CD4-positive, alpha-beta T cell treated with Interferon alpha-2 for 1 hour (primary cell): ENCODE measurements around the gene POLR2A.
A peak's percentile ranks its signal among the peaks of the same experiment; 100 is the strongest.
"Not testable (repeated sequence)": the region's sequence is repeated elsewhere in the genome, so short reads cannot be mapped to it uniquely, and the experiment has no call there.

Experiments
- DNase-seq, 2 donors: peaks; one replicate each; pipeline ENCODE4 v3.0.0-alpha.2; 2020 to 2022

The POLR2A gene

GRCh38 chr17:7479213-7480088 lies 4.7 kb upstream of the POLR2A start, which contains the start of gene ZBTB4:
TSS of gene ZBTB4 (minus strand) at chr17:7479631. CDS start at chr17:7466801, 12,830 bp downstream.
- peak; percentile 63 to 80 for DNase-seq

GRCh38 chr17:7480089-7480384 lies 4.1 kb upstream of the POLR2A start:
- no peak for DNase-seq

GRCh38 chr17:7481275-7481674 lies 2.9 kb upstream of the POLR2A start, which contains the start of gene SLC35G6:
TSS of gene SLC35G6 (plus strand) at chr17:7481446. CDS start at chr17:7481517, 71 bp downstream.
- DNase-seq, result not testable (repeated sequence)

GRCh38 chr17:7481842-7482741 lies 2.1 kb upstream of the POLR2A start:
- DNase-seq, result not testable (repeated sequence)

- not testable (repeated sequence) for DNase-seq
Observed at GRCh38 chr17:7482742-7483088, 1.5 kb upstream of the POLR2A start.

GRCh38 chr17:7483255-7484066 lies 705 bp upstream of the POLR2A start:
- peak; percentile 96 for DNase-seq

GRCh38 chr17:7484919-7485377 lies 782 bp downstream of the POLR2A start:
- no peak for DNase-seq

- DNase-seq, result no peak
Observed at GRCh38 chr17:7486181-7486580, 2.0 kb downstream of the POLR2A start.

- no peak for DNase-seq
Observed at GRCh38 chr17:7490144-7490543, 6.0 kb downstream of the POLR2A start.

- DNase-seq, result no peak
Observed at GRCh38 chr17:7491583-7491982, 7.4 kb downstream of the POLR2A start.

- no peak for DNase-seq
Observed at GRCh38 chr17:7493941-7494340, 9.8 kb downstream of the POLR2A start.

GRCh38 chr17:7495906-7496434 lies 11.8 kb downstream of the POLR2A start:
- no peak for DNase-seq

- no peak for DNase-seq
Observed at GRCh38 chr17:7496470-7497183, 12.5 kb downstream of the POLR2A start.

GRCh38 chr17:7497228-7497627 lies 13.1 kb downstream of the POLR2A start:
- no peak for DNase-seq

- no peak for DNase-seq
Observed at GRCh38 chr17:7497636-7498035, 13.5 kb downstream of the POLR2A start.

- no peak for DNase-seq
Observed at GRCh38 chr17:7499161-7499560, 15.0 kb downstream of the POLR2A start.

- DNase-seq, result no peak
Observed at GRCh38 chr17:7501729-7502128, 17.6 kb downstream of the POLR2A start.

GRCh38 chr17:7502171-7502847 lies 18.1 kb downstream of the POLR2A start:
- DNase-seq, result no peak

- DNase-seq, result no peak
Observed at GRCh38 chr17:7502987-7503386, 18.8 kb downstream of the POLR2A start.

GRCh38 chr17:7503521-7503920 lies 19.4 kb downstream of the POLR2A start:
- DNase-seq, result no peak

- no peak for DNase-seq
Observed at GRCh38 chr17:7508145-7508544, 24.0 kb downstream of the POLR2A start.
